Measurements from ENCODE around the gene RAD51B.

The RAD51B gene

GRCh38 chr14:68538639-68539038, 719.1 kb downstream of the RAD51B start:
- no peak for DNase-seq (ENCODE audit: low read depth in 3 of 3, low spot score in 1 of 3)

GRCh38 chr14:68539241-68539737, 719.7 kb downstream of the RAD51B start:
- no peak for DNase-seq (ENCODE audit: low read depth in 3 of 3, low spot score in 1 of 3)

- DNase-seq (ENCODE audit: low read depth in 3 of 3, low spot score in 1 of 3) = no peak
Observed at GRCh38 chr14:68539789-68540188, 720.2 kb downstream of the RAD51B start.

- no peak for DNase-seq (ENCODE audit: low read depth in 3 of 3, low spot score in 1 of 3)
Observed at GRCh38 chr14:68541178-68541896, 721.8 kb downstream of the RAD51B start.

- no peak for DNase-seq (ENCODE audit: low read depth in 3 of 3, low spot score in 1 of 3)
Observed at GRCh38 chr14:68542346-68542745, 722.8 kb downstream of the RAD51B start.

- no peak for DNase-seq (ENCODE audit: low read depth in 3 of 3, low spot score in 1 of 3)
Observed at GRCh38 chr14:68543516-68543915, 723.9 kb downstream of the RAD51B start.

- no peak for DNase-seq (ENCODE audit: low read depth in 3 of 3, low spot score in 1 of 3)
Observed at GRCh38 chr14:68544081-68544892, 724.7 kb downstream of the RAD51B start.

- no peak for DNase-seq (ENCODE audit: low read depth in 3 of 3, low spot score in 1 of 3)
Observed at GRCh38 chr14:68546839-68547238, 727.3 kb downstream of the RAD51B start.

GRCh38 chr14:68547305-68548193, 728.0 kb downstream of the RAD51B start:
- DNase-seq (ENCODE audit: low read depth in 3 of 3, low spot score in 1 of 3) = no peak

GRCh38 chr14:68548194-68549076, 728.9 kb downstream of the RAD51B start:
- no peak for DNase-seq (ENCODE audit: low read depth in 3 of 3, low spot score in 1 of 3)

- no peak for DNase-seq (ENCODE audit: low read depth in 3 of 3, low spot score in 1 of 3)
Observed at GRCh38 chr14:68550338-68550715, 730.7 kb downstream of the RAD51B start.

GRCh38 chr14:68551045-68551683, 731.6 kb downstream of the RAD51B start:
- DNase-seq (ENCODE audit: low read depth in 3 of 3, low spot score in 1 of 3) = no peak

GRCh38 chr14:68552075-68552474, 732.5 kb downstream of the RAD51B start:
- DNase-seq (ENCODE audit: low read depth in 3 of 3, low spot score in 1 of 3) = no peak

GRCh38 chr14:68552602-68553001, 733.0 kb downstream of the RAD51B start:
- DNase-seq (ENCODE audit: low read depth in 3 of 3, low spot score in 1 of 3) = no peak

- no peak for DNase-seq (ENCODE audit: low read depth in 3 of 3, low spot score in 1 of 3)
Observed at GRCh38 chr14:68553311-68553710, 733.7 kb downstream of the RAD51B start.

GRCh38 chr14:68554231-68554630, 734.7 kb downstream of the RAD51B start:
- no peak for DNase-seq (ENCODE audit: low read depth in 3 of 3, low spot score in 1 of 3)

GRCh38 chr14:68556253-68556652, 736.7 kb downstream of the RAD51B start:
- no peak for DNase-seq (ENCODE audit: low read depth in 3 of 3, low spot score in 1 of 3)

- no peak for DNase-seq (ENCODE audit: low read depth in 3 of 3, low spot score in 1 of 3)
Observed at GRCh38 chr14:68557648-68558047, 738.1 kb downstream of the RAD51B start.

- DNase-seq (ENCODE audit: low read depth in 3 of 3, low spot score in 1 of 3) = no peak
Observed at GRCh38 chr14:68558096-68558495, 738.5 kb downstream of the RAD51B start.

GRCh38 chr14:68559949-68560348, 740.4 kb downstream of the RAD51B start:
- no peak for DNase-seq (ENCODE audit: low read depth in 3 of 3, low spot score in 1 of 3)

Measured in stimulated activated CD4-positive, alpha-beta T cell treated with anti-CD3 and anti-CD28 coated beads, TNF-alpha, amount 100 ng/mL, for 1 hour (primary cell).